ENCODE data around the gene IL12RB2. TPM values are rescaled to one million over a fixed set of nuclear protein-coding genes. Genes with fewer than 3 reads are reported as not detected.

The IL12RB2 gene
- total RNA-seq, 1 experiment from 2014 or later, result 0.22 TPM

DNA sequence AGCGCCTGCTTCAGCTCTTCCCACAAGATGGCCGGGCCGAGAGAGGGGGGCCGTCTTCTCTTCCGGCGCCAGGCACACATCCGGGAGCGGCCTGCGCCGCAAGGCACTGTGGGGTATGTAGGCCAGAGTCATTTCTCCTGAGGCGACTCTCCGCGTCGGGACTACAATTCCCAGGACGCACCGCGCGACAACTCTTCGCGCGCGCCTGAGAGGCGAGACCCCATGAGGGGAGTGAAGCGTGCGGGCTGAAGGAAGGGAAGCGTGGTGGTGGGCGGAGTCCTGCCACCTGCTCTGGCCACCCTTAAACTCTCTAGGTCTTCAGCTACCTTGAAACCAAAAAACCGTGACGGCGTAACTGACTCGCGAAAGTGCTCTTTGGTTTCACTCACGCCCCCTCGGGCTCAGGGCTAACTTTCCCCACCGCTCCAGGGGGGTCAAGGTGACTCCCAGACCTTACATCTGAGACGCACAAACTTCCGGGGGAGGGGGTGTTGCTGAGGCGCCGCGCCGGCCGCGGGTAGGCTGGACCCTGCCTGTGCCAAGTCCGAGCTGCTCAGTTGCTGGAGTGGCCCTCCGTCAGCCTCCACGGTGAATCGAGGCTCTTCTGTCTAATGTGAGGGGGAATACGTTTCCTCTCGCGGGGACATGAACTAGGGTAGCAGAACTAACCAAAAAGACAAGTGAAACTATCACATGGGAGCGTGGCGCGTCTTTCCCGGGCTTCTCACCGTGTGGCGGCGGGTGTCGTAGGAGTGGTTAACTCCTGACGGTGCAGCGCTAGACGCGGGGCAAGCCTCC lies 122.9 kb downstream of the IL12RB2 start, which contains the start of gene SERBP1:
TSS of gene SERBP1 (minus strand) at position 45 of the 798 bp plus-strand sequence. CDS start 102 bp downstream, outside the sequence.
- CTCF ChIA-PET, result interaction anchor here (1.2 to 1.9 kb wide), 2 partner anchors 70 to 330 kb away, joined by 4 to 5 read pairs; no protein-coding TSS in a partner anchor
- Histone ChIP-seq H3K4me2 (ENCODE audit: low read length) (peak within 1 kb of the TSS; percentile 92), H3K9ac (ENCODE audit: low read length) (peak within 1 kb of the TSS; percentile 97), H2AFZ (ENCODE audit: low read depth, low read length, poor library complexity, severe bottlenecking) (peak within 1 kb of the TSS; percentile 45), H3K27ac (ENCODE audit: low read depth, low read length) (peak within 1 kb of the TSS; percentile 88), H3K4me1 (ENCODE audit: control insufficient read depth in 1 of 2, insufficient read depth in 2 of 2, low read length in 2 of 2) (peaks cover 9 to 35% of the 10 kb centered on the region in 2 experiments; a peak in 3 of 4 replicates), H3K27me3 (ENCODE audit: insufficient read depth, low read length) (no peaks in the 10 kb centered on the region), H3K9me3 (ENCODE audit: control insufficient read depth in 1 of 2, insufficient read depth in 1 of 2, low read depth in 1 of 2, low read length in 2 of 2) (no peaks in the 10 kb centered on the region), H3K9me2 (ENCODE audit: insufficient read depth) (no peaks in the 10 kb centered on the region), H3K4me3 (replicated peaks in 1 of 2; ENCODE audit: low read depth in 1 of 2, low read length in 2 of 2) (peak within 1 kb of the TSS; percentile 92 to 97), H4K20me1 (ENCODE audit: insufficient read depth) (peaks cover 34% of the 10 kb centered on the region), H3K79me2 (ENCODE audit: insufficient read depth, low read length) (peaks cover 47% of the 10 kb centered on the region), H3K36me3 (ENCODE audit: control insufficient read depth in 1 of 2, insufficient read depth in 2 of 2, low read length in 2 of 2) (peaks cover 19 to 40% of the 10 kb centered on the region in 2 experiments)
- POLR2A ChIA-PET, result interaction anchor here (1.0 to 1.8 kb wide), 3 partner anchors 10 to 83 kb away, joined by 3 to 9 read pairs (median 4); no protein-coding TSS in a partner anchor
- intact Hi-C loops (cut with micrococcal nuclease), result no loop called here
- no TSS peak for BruUV-seq (replicated peaks)
- RAD21 ChIA-PET (ENCODE audit: low non-redundant PET in 1 of 2, low total read pairs in 2 of 2, uncharacterized antibody in 2 of 2, unreplicated experiment in 2 of 2), result interaction anchor here in 1 of 2 experiments (1.0 kb wide), 1 partner anchor 83 kb away, joined by 3 read pairs; no protein-coding TSS in a partner anchor
- peak; percentile 95 for DNase-seq (ENCODE audit: low read depth, low spot score)
- peak; percentile 94 for ATAC-seq
- TF ChIP-seq, protein P1, sequence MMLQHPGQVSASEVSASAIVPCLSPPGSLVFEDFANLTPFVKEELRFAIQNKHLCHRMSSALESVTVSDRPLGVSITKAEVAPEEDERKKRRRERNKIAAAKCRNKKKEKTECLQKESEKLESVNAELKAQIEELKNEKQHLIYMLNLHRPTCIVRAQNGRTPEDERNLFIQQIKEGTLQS (IDR thresholded peaks at IDR 0.05), result no peak
- TF ChIP-seq EZH2 (IDR thresholded peaks at IDR 0.05), result no peak
- TF ChIP-seq ZNF274 (IDR thresholded peaks at IDR 0.05; ENCODE audit: low read depth, low read length), result no peak
- peak; percentile 36 for TF ChIP-seq TCF7L2 (IDR thresholded peaks at IDR 0.05; ENCODE audit: borderline replicate concordance, extremely low read depth, insufficient read depth, insufficient read length)
- no peak for TF ChIP-seq ZFX (IDR thresholded peaks at IDR 0.05)
- TF ChIP-seq YY1 (IDR thresholded peaks at IDR 0.05; ENCODE audit: extremely low read depth, insufficient replicate concordance, low read depth, low read length), result peak; percentile 96
- peak; percentile 11; the same call in 1 of the 2 replicates for TF ChIP-seq SRF (IDR thresholded peaks at IDR 0.05; ENCODE audit: low read depth)
- TF ChIP-seq, protein P2, sequence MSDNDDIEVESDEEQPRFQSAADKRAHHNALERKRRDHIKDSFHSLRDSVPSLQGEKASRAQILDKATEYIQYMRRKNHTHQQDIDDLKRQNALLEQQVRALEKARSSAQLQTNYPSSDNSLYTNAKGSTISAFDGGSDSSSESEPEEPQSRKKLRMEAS (IDR thresholded peaks at IDR 0.05), result peak; percentile 96
- TF ChIP-seq, protein P3, sequence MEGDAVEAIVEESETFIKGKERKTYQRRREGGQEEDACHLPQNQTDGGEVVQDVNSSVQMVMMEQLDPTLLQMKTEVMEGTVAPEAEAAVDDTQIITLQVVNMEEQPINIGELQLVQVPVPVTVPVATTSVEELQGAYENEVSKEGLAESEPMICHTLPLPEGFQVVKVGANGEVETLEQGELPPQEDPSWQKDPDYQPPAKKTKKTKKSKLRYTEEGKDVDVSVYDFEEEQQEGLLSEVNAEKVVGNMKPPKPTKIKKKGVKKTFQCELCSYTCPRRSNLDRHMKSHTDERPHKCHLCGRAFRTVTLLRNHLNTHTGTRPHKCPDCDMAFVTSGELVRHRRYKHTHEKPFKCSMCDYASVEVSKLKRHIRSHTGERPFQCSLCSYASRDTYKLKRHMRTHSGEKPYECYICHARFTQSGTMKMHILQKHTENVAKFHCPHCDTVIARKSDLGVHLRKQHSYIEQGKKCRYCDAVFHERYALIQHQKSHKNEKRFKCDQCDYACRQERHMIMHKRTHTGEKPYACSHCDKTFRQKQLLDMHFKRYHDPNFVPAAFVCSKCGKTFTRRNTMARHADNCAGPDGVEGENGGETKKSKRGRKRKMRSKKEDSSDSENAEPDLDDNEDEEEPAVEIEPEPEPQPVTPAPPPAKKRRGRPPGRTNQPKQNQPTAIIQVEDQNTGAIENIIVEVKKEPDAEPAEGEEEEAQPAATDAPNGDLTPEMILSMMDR (IDR thresholded peaks at IDR 0.05 in 2 of 3, conservative IDR thresholded peaks at IDR 0.05 in 1 of 3; ENCODE audit: borderline replicate concordance in 1 of 3, insufficient read depth in 1 of 3, low read depth in 2 of 3, low read length in 2 of 3), result no peak
- peak; percentile 71 for TF ChIP-seq POLR2AphosphoS5 (IDR thresholded peaks at IDR 0.05; ENCODE audit: low read depth, low read length)
- no peak for TF ChIP-seq EZH2phosphoT487 (IDR thresholded peaks at IDR 0.05; ENCODE audit: borderline replicate concordance)
- TF ChIP-seq EGR1 (IDR thresholded peaks at IDR 0.05; ENCODE audit: low read depth), result peak; percentile 81
- TF ChIP-seq, protein P4, sequence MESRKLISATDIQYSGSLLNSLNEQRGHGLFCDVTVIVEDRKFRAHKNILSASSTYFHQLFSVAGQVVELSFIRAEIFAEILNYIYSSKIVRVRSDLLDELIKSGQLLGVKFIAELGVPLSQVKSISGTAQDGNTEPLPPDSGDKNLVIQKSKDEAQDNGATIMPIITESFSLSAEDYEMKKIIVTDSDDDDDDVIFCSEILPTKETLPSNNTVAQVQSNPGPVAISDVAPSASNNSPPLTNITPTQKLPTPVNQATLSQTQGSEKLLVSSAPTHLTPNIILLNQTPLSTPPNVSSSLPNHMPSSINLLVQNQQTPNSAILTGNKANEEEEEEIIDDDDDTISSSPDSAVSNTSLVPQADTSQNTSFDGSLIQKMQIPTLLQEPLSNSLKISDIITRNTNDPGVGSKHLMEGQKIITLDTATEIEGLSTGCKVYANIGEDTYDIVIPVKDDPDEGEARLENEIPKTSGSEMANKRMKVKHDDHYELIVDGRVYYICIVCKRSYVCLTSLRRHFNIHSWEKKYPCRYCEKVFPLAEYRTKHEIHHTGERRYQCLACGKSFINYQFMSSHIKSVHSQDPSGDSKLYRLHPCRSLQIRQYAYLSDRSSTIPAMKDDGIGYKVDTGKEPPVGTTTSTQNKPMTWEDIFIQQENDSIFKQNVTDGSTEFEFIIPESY (IDR thresholded peaks at IDR 0.05; ENCODE audit: extremely low read depth, insufficient replicate concordance, low read length), result peak; percentile 91
- no peak for TF ChIP-seq RAD21 (IDR thresholded peaks at IDR 0.05; ENCODE audit: low read depth)
- TF ChIP-seq CBX3 (IDR thresholded peaks at IDR 0.05; ENCODE audit: low read depth), result no peak; the same call in none of the 2 replicates
- TF ChIP-seq ELF1 (IDR thresholded peaks at IDR 0.05; ENCODE audit: borderline replicate concordance, low read depth), result peak; percentile 57
- TF ChIP-seq JUND (IDR thresholded peaks at IDR 0.05), result no peak
